Esophagus muscularis mucosa (tissue), 3 donors: ENCODE results near the gene ALS2CL.

Experiments
- EP300 ChIP-seq: sonication (generic); formaldehyde crosslinking; IDR thresholded peaks from one replicate; pipeline ENCODE4 v1.6.1; 2017; ENCODE audit warnings: antibody characterized with exemption
- POLR2A ChIP-seq: fragments of 450-650 bp; IDR thresholded peaks from one replicate; pipeline ENCODE4 v1.6.1; 2017; ENCODE audit warnings: antibody characterized with exemption, moderate library complexity, mild to moderate bottlenecking, low read depth
- POLR2AphosphoS5 ChIP-seq, 2 donors: sonication (generic); formaldehyde crosslinking; IDR thresholded peaks; one replicate each; pipeline ENCODE4 v1.6.1; 2017; ENCODE audit warnings: antibody characterized with exemption in 2 of 2

GRCh38 chr3:46710671-46711295 is 17.3 kb upstream of the ALS2CL start:
- no peak for TF ChIP-seq POLR2AphosphoS5 (IDR thresholded peaks at IDR 0.05)
- TF ChIP-seq POLR2A, result no peak
- no peak for TF ChIP-seq EP300
